Bone marrow (tissue), 2 donors: ENCODE results near the gene PMEPA1.

Experiments
- DNase-seq, 2 donors: peaks; one replicate each; lab custom pipeline; 2025; lab: John Stamatoyannopoulos, UW

PMEPA1 gene

GRCh38 chr20:57709823-57710799 lies at the start of gene PMEPA1:
Gene PMEPA1 (minus strand): TSS chr20:57710015. CDS start chr20:57709582, 433 bp downstream.
- DNase-seq: peak; percentile 42 to 86

GRCh38 chr20:57757767-57758166 lies 48.0 kb upstream of the PMEPA1 start:
- no peak for DNase-seq

DNA sequence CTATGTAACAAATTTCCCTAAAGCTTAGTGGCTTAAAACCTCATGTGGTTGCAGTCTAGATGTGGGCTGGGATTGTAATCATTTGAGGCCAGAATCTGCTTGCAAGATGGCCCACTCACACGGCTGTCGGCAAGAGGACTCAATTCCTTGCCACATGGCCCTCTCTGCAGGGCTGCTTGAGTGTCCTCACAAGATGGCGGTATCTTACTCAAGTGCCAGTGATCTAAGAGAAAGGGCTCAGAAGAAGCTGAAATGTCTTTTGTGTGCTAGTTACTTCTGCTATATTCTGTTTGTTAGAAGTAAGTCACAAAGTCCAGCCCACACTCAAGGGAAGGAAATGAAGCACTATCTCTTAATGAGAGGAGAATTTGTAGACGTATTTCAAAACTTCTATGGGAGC lies 47.1 kb upstream of the PMEPA1 start:
- no peak for DNase-seq

DNA sequence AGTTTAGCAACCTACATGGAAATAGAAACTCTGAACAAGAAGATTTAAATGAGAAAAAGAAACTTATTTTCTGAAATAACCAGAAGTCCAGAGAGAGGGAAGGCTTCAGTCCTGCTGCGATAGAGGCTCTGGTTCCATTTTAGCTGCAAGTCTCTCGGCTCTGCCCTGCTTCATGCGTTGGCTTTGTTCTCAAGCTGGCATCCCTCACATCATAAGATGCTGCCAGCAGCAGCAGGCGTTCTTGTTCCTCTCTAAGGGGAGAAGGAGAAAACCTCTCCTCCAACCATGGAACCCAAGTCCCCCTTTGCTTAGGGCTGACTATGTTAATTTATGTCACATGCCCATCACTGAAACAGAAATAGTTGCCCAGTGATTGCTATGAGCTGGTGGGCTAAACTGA lies 46.4 kb upstream of the PMEPA1 start:
- DNase-seq: no peak

DNA sequence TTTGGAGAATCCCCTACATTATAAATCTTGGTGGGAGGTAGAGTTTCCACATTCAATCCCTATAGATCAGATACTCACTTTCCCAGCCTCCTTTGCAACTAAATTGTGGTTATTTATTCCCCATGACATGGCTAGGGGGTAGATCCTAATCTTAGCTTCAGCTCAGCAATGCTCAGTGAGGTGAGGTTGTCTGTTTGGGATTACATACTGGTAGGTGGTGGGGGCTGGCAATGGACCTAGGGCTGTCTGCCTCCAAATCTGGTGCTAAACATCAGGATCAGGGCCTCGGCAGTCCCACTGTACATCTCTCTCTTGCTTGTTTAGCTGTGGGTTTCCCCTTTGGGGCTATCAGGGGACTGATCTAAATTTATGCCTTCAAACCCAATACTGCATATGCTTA lies 45.8 kb upstream of the PMEPA1 start:
- no peak for DNase-seq

- no peak for DNase-seq
Observed at GRCh38 chr20:57754190-57754589, 44.4 kb upstream of the PMEPA1 start.

DNA sequence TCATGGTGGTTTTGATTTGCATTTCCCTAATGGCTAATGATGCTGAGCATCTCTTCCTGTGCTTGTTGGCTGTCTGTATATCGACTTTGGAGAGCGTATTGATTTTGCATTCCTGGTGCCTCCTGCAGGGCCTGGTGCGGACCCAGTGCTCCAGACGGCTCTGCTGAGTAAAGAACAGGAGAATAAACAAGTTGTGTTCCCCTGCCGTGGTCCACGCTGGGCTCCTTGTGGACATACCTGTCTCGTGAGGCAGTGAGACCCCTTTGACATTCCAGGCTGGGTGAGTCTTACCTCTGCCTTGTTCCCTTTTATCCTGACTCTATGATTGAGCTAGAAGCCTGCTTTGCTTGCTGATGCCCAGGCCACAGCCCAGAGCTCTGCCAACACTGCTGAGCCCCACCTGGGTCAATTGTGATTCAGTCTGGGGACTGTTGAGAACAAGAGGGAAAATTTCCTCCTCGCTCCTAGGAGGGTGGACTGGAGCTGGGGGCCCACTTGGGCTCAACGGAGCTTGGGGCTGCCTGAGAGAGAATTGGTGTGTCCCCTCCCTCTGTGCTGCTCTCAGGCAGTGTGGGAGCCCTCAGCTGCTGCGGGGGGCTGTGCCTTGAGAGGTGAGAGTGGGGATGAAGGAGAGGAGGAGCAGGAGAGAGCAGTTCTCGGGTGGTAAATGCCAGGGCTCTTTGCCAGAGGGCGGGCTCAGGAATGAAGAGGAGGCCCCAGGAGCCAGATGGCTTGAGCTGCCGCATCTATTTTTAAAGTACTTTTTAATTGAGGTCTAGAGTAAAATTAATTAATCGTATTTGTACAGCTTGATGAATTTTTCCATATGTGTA lies 43.7 kb upstream of the PMEPA1 start:
- no peak for DNase-seq

GRCh38 chr20:57751411-57751810 lies 41.6 kb upstream of the PMEPA1 start:
- DNase-seq: no peak

- DNase-seq: no peak
Observed at GRCh38 chr20:57749869-57750268, 40.1 kb upstream of the PMEPA1 start.

DNA sequence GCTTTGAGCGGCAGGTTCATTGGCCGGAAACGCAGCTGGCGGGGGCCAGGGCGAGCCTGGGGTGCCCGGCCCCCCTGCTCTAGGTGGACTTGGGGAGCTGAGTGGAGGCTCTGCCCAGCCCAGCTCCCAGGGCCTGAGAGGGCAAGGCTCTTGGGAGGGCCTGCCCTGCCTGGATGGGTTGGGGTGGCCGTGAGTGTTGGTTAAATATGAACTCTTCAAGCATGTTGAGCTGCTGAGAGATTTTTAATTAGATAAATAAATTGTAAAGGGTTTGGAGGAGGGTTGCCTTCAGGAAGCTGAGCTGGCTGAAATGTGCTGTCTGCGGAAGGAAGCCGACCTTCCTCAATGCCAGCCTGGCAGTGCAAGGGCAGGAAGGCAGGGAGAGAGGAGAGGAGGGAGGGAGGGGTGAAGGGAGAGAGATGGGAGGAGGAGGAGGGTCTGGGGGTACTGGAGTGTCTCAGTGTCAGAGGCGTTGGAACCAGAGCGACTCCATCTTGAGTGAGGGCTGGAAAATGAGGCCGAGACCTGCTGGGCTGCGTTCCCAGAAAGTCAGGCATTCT lies 39.4 kb upstream of the PMEPA1 start:
- DNase-seq: peak in 1 of 2 donors; percentile 78

- peak in 1 of 2 donors; percentile 81 for DNase-seq
Observed at GRCh38 chr20:57748601-57749130, 38.9 kb upstream of the PMEPA1 start.

- no peak for DNase-seq
Observed at GRCh38 chr20:57747861-57748481, 38.2 kb upstream of the PMEPA1 start.

DNA sequence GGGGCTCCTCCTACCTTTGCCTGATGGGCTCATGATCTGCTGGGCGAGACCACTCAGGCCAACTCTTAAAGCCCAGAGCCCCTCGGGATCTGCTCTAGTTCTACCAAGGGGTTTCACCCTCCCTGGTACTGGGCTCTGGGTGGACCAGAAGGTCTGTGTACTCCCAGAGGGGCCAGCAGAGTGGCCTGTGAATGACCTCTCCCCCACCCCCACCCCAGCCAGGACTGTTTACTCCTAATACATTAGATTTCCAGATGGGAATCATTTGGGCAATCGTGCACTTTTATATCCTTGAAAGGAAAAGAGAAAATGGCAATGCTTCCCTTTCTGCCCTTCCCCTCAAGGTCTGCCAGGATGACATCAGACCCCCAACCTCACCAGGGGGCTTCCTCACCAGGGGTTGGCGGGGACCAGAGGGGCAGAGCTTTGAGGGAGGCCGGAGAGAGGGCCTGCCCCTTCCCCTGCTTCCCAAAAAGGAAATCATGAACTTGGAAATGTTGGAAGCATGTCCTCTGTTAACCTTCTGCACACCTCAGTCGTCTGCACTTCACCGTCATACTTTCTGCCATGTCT lies 37.1 kb upstream of the PMEPA1 start:
- DNase-seq: no peak

DNA sequence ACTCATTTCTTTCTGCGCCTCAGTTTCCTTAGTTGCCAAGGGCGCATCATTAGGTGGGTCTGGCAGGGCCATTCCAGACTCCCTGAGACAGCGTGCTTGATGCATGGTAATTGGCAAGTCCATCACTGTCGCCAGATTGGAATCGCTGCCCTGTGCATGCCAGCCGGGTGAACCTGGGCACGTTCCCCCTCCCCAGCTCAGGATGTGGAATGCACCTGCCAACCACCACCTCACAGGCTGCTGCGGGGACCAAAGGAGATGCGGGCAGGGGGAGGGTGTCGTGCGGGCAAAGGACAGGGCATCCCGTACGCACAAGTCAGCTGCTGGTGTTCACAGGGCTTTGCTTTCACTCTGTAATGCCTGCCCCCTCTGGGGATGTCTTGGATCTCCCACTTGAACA lies 36.4 kb upstream of the PMEPA1 start:
- no peak for DNase-seq

DNA sequence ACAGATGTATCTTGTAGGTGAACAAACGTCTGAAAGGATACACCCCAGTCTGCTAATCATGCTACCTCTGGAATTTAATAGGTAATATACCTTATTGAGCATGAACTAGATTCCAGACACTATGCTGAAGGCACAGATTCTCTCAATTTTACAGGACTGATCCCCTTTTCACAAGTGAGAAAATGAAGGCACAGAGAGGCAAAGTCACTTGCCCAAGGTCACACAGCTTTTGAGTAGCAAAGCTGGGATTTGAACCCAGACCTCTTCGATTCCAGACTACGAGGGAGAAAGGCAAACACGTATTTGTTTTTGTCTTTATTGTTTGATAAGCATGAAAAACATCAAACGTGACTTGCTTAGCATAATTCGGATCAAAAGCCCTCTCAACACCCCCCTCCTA lies 34.4 kb upstream of the PMEPA1 start:
- DNase-seq: no peak

GRCh38 chr20:57743450-57744095 lies 33.8 kb upstream of the PMEPA1 start:
- DNase-seq: no peak

GRCh38 chr20:57742507-57743181 lies 32.8 kb upstream of the PMEPA1 start:
- DNase-seq: no peak

DNA sequence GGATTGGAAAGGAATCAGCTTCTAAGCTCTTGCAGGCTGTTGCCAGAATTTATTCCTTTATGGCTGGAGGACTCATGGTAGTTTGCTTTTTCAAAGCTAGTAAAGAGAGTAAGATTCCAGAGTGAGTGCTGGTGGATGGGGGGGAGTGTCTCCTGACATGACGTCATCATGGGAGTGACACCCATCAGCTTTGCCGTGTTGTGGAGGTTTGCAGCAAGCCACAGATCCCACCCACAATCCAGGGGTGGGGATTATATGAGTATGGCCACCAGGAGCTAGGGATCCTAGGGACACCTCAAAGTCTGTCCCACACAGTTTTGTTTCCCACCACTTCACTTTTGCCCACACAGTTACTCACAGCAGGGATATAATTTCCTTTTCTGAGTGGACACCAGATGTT lies 28.7 kb upstream of the PMEPA1 start:
- DNase-seq: no peak

GRCh38 chr20:57738053-57738452 lies 28.2 kb upstream of the PMEPA1 start:
- no peak for DNase-seq

- no peak for DNase-seq
Observed at GRCh38 chr20:57737349-57737748, 27.5 kb upstream of the PMEPA1 start.
